ENCODE results near the gene SCD5. TPM values are rescaled to one million over a fixed set of nuclear protein-coding genes. Genes with fewer than 3 reads are reported as not detected.

The SCD5 gene
- total and polyA plus RNA-seq, 2 of the 13 experiments (the other 11 are each of a cell fraction or from before 2014, with no cell fraction given) = not detected

DNA sequence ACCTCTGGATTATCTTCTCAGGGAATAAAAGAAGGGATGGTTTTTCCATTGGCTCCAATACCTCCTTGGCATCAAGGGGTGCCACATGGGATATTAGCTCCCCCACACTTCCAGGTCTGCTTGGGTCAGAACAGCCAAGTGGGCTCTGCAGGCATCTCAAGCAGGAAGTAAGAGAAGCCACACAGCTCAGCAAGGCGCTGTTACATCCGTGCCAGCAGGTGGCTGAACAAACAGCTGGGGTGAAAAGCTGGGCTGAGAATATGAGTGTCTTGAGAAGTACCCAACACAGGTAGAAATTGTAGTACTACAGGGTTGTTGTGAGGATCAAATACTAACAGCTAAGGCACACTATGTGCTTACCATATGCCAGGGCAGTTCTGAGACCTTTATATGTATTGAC lies 160.1 kb downstream of the SCD5 start:
- 19% methylated on average over 2 of the region's 2 CpGs for WGBS (ENCODE audit: low lambda C conversion rate)
- Histone ChIP-seq H3K9ac (ENCODE audit: insufficient read depth, low read depth, low read length) (no peak overlapping the region), H3K4me1 (ENCODE audit: insufficient read depth, low read length) (peaks cover 8% of the 10 kb centered on the region; the same call in 1 of the 2 replicates), H3K4me2 (ENCODE audit: low read depth, low read length) (no peak overlapping the region), H3K79me2 (ENCODE audit: insufficient read depth, low read length) (no peaks in the 10 kb centered on the region), H3K27me3 (ENCODE audit: control insufficient read depth in 1 of 2, insufficient read depth in 2 of 2, low read length in 2 of 2) (peaks cover 0 to 2% of the 10 kb centered on the region in 2 experiments; a peak in 2 of 5 replicates), H3K9me3 (ENCODE audit: low read length) (no peaks in the 10 kb centered on the region), H3K36me3 (replicated peaks in 1 of 2; ENCODE audit: control insufficient read depth in 1 of 2, insufficient read depth in 2 of 2, low read length in 2 of 2) (no peaks in the 10 kb centered on the region), H3K4me3 (replicated peaks in 1 of 3; ENCODE audit: insufficient read depth in 1 of 3, low read depth in 2 of 3, low read length in 3 of 3) (no peak overlapping the region), H4K20me1 (ENCODE audit: insufficient read depth, low read length) (no peaks in the 10 kb centered on the region), H2AFZ (ENCODE audit: low read length) (no peak overlapping the region), H3K27ac (ENCODE audit: extremely low read length, insufficient read depth, low read length) (no peak overlapping the region)
- DNase-seq (ENCODE audit: low spot score) (no peak), ATAC-seq (no peak; the same call in 2 of the 3 replicates), FAIRE-seq (no peak)
- BruUV-seq (replicated peaks) = no TSS peak
- POLR2A ChIA-PET = no interaction called here
- in situ Hi-C loops (cut with HindIII; ENCODE audit: extremely low pct_ligation_motif_present, low pct_unique_long_range_greater_than_20kb) = no loop called here
- CTCF ChIA-PET (ENCODE audit: low intra/inter-chr PET ratio, low total read pairs) = no interaction called here
- intact Hi-C loops (cut with micrococcal nuclease; ENCODE audit: unreplicated experiment) = no loop called here
- TF ChIP-seq, protein P1, sequence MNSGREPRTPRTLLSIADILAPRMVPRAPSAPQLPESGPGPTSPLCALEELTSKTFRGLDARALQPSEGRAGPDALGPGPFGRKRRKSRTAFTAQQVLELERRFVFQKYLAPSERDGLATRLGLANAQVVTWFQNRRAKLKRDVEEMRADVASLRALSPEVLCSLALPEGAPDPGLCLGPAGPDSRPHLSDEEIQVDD (CRISPR knock-in tag; IDR thresholded peaks at IDR 0.05; ENCODE audit: borderline replicate concordance) = no peak
- no peak for TF ChIP-seq FOXO1 (CRISPR knock-in tag; IDR thresholded peaks at IDR 0.05)
- no peak for TF ChIP-seq ZEB1 (IDR thresholded peaks at IDR 0.05; ENCODE audit: insufficient replicate concordance, low read depth)
- no peak for TF ChIP-seq NR2F1 (CRISPR knock-in tag; IDR thresholded peaks at IDR 0.05)
- TF ChIP-seq U2AF1 (optimal IDR thresholded peaks at IDR 0.05; ENCODE audit: low read depth, low read length) = no peak
- TF ChIP-seq AGO1 (IDR thresholded peaks at IDR 0.05; ENCODE audit: low read depth, low read length, poor library complexity, severe bottlenecking) = no peak
- TF ChIP-seq YEATS4 (CRISPR knock-in tag; IDR thresholded peaks at IDR 0.05; ENCODE audit: borderline replicate concordance) = no peak
- TF ChIP-seq KMT2B (CRISPR knock-in tag; IDR thresholded peaks at IDR 0.05) = no peak
- TF ChIP-seq MIER3 (CRISPR knock-in tag; IDR thresholded peaks at IDR 0.05; ENCODE audit: borderline replicate concordance) = no peak
- TF ChIP-seq ZNF563 (CRISPR knock-in tag; IDR thresholded peaks at IDR 0.05) = no peak
- TF ChIP-seq HDAC2 (CRISPR knock-in tag; IDR thresholded peaks at IDR 0.05) = no peak
- TF ChIP-seq ZNF33A (CRISPR knock-in tag; IDR thresholded peaks at IDR 0.05; ENCODE audit: borderline replicate concordance) = no peak
- TF ChIP-seq ZNF496 (CRISPR knock-in tag; IDR thresholded peaks at IDR 0.05; ENCODE audit: insufficient replicate concordance) = no peak
